ENCODE data around the gene POLD2.

DNA sequence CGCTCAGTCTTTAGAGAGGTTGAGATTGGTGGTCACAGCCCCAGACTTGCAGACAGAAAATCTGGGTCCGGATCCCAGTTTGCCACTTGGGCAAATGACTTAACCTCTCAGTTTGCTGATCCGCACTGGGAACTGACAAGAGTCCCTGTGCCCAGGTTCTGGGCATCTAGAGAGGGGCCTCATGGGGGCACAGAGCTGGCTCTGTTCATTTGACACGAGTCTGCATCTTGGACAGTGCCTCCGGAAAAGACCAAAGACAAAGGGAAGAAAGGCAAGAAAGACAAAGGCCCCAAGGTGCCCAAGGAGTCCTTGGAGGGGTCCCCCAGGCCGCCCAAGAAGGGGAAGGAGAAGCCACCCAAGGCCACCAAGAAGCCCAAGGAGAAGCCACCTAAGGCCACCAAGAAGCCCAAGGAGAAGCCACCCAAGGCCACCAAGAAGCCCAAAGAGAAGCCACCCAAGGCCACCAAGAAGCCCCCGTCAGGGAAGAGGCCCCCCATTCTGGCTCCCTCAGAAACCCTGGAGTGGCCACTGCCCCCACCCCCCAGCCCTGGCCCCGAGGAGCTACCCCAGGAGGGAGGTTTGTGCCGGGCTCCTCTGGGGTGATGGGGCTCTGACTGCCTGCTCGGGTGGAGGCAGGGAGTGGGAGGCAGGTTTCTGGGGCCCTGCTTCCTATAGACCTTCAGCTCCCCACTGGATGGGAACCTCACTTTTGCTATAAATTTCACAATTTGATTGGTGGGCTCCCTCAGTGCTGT is 16.9 kb downstream of the POLD2 start:
- TF ChIP-seq, protein P1, sequence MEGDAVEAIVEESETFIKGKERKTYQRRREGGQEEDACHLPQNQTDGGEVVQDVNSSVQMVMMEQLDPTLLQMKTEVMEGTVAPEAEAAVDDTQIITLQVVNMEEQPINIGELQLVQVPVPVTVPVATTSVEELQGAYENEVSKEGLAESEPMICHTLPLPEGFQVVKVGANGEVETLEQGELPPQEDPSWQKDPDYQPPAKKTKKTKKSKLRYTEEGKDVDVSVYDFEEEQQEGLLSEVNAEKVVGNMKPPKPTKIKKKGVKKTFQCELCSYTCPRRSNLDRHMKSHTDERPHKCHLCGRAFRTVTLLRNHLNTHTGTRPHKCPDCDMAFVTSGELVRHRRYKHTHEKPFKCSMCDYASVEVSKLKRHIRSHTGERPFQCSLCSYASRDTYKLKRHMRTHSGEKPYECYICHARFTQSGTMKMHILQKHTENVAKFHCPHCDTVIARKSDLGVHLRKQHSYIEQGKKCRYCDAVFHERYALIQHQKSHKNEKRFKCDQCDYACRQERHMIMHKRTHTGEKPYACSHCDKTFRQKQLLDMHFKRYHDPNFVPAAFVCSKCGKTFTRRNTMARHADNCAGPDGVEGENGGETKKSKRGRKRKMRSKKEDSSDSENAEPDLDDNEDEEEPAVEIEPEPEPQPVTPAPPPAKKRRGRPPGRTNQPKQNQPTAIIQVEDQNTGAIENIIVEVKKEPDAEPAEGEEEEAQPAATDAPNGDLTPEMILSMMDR (conservative IDR thresholded peaks at IDR 0.05; ENCODE audit: low read length): no peak
- no peak for TF ChIP-seq EZH2phosphoT487 (IDR thresholded peaks at IDR 0.05; ENCODE audit: borderline replicate concordance)

Data from Loucy (cell line).